Measurements from ENCODE around the gene RNGTT.

GRCh38 chr6:88749849-88750248, 213.6 kb downstream of the RNGTT start:
- TF ChIP-seq CTCF (IDR thresholded peaks at IDR 0.05) (no peak), POLR2AphosphoS5 (IDR thresholded peaks at IDR 0.05) (no peak), POLR2A (IDR thresholded peaks at IDR 0.05) (no peak)
